Measurements from ENCODE around the gene GEN1.

Gene GEN1

GRCh38 chr2:17827785-17828184 lies 73.8 kb downstream of the GEN1 start:
- DNase-seq: no peak

DNA sequence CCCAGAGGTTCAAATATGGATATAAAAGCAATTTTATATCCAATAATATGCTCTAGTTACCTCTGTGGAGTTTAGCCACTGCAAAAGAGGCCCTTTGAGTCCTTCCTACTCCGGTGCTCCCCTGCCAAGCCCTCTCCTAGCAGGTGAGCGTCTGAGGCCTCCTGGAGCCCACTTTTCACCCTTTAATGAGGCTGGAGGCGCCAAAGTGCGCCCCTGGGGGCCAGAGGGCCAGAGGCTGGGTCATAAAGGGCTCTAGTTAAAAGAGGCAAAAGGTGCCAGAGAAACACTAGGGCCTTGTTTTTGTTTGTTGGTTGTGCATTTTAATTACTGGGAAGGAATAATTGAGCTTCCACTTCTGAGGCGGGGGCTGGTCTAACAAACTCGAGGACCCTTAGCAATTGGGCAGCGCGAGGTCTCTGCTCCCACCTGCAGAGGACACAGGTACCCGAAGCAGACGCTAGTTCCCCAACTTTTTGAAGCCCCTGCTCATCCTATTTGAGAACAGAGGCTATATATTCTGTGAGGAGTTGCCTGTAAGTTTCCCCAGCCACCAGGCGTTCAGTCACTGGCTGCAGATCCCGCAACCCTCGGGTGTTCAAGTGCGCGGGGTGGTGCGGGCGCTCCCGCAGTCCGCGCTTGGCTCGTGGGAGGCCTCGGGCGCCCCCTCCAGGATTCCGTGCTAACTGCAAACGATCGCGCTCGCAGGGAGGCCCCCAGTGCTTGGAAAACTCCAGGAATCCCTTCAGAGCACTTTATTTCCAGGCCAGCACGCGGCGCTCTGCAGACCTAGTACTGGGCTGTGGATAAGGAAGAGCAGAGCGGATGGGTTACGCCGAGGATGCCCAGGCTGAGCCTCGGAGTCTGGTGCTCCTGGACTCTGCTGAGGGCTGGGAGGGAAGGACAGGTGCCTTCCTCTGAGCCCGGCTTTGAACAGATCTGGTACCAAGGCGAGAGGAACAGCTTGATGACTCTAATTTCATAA lies 76.4 kb downstream of the GEN1 start:
- peak in 1 of 2 experiments; percentile 68 for DNase-seq

GRCh38 chr2:17835516-17835915 lies 81.6 kb downstream of the GEN1 start:
- no peak for DNase-seq
